ENCODE results near the gene ST7.
A peak's percentile ranks its signal among the peaks of the same experiment; 100 is the strongest.
"Not testable (repeated sequence)": the region's sequence is repeated elsewhere in the genome, so short reads cannot be mapped to it uniquely, and the experiment has no call there.

The ST7 gene, protein sequence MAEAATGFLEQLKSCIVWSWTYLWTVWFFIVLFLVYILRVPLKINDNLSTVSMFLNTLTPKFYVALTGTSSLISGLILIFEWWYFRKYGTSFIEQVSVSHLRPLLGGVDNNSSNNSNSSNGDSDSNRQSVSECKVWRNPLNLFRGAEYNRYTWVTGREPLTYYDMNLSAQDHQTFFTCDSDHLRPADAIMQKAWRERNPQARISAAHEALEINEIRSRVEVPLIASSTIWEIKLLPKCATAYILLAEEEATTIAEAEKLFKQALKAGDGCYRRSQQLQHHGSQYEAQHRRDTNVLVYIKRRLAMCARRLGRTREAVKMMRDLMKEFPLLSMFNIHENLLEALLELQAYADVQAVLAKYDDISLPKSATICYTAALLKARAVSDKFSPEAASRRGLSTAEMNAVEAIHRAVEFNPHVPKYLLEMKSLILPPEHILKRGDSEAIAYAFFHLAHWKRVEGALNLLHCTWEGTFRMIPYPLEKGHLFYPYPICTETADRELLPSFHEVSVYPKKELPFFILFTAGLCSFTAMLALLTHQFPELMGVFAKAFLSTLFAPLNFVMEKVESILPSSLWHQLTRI

GRCh38 chr7:116953372-116953905 lies at the start of gene ST7:
Gene ST7, plus strand, starts transcription at chr7:116953501. Its CDS starts 40 bp downstream, at chr7:116953541.
- peak in 13 of 14 donors; percentile 25 to 85 (median 64) for DNase-seq

DNA sequence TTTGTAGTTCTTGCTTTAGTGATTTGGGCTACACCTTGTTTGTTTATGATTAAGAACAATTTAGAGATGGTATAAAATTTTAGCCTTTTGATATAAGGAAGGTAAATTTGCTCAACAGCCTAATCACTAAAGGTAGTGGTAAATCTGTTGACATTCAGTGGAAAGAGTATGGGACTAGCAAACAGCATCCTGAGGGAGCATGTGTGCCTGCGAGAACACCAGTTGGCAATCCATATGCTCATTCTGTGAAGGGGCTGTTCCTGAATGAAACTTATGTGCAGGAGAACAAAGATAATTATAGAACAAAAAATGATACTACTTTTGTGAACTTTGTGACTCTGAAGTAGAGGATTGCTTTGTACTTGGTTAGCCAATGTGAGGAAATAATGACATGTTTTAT lies 46.9 kb upstream of the ST7 start:
- DNase-seq = peak in 1 of 14 donors; percentile 56

DNA sequence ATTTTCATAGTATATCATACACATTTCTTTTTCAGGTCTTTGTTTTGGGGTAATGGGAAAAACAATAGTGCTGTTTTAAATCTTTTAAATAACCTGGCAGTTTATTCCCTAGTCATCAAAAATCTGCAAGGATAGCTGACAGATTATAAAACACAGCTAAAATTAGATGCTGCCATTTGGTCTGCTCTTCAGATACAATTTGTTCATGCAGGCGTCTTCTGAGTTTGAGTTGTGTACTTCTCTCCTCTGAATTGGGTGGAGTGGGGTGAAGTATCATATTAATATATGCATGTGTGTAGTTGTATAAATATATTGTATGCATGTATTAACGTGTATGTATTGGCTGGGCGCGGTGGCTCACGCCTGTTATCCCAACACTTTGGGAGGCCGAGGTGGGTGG lies 42.9 kb upstream of the ST7 start:
- no peak for DNase-seq

DNA sequence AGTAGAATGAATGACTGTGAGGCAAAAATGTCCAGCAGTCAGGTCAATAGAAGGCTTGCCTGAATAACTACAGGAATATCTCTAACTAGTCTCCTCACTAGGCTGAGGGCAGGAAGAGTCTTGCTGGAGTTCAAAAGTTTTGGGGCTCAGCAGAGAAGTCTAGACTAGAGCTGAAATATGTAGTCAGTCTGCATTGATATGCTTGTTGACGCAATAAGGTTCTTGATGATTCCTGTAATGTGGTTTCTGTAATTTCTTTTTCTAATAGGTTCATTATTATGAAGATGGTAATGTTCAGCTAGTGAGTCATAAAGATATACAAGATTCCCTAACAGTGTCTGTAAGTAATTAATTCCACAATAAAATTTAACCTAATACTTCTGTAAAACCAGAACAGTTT lies 41.5 kb upstream of the ST7 start:
- no peak for DNase-seq

- DNase-seq = no peak
Measured at GRCh38 chr7:116912269-116912909, 40.9 kb upstream of the ST7 start.

GRCh38 chr7:116918704-116919103 lies 34.6 kb upstream of the ST7 start:
- DNase-seq = no peak

GRCh38 chr7:116920359-116920758 lies 32.9 kb upstream of the ST7 start:
- DNase-seq = no peak

- no peak for DNase-seq
Measured at GRCh38 chr7:116922545-116922944, 30.8 kb upstream of the ST7 start.

DNA sequence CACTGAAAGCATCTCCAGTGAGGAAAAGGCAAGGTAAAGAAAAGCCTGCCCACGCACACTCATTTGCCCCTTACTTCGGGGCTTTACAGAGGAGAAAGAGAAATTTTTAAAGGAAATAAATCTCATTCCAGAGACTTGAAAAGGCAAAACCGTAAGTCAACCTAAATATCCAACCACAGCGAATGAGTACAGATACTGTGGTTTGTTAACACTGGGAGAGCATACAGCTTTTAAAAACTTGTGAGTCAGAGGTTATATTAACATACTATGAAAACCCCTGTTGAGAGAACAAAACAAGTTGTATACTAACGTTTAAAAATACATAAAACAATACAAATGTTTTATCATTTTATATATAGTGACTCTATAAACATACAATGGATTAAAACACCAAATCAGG lies 28.6 kb upstream of the ST7 start:
- DNase-seq = no peak

DNA sequence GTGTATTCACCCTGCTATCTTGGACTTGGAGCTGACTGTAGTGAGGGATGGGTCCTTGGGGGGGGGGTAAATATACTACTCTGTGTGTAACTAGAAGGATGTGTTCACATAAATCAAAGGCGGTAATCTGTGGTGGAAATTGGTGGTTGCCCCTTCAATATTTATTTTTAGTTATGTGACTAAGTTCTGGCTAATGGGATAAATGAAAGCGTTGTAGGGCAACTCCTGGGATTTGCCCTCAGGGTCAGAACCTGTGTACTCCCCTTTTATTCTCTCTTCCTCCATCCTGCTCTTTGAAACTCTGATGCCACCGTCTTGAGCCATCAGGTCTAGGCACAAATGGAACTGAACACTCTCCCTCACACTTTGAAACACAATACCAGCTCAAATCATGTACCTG lies 24.3 kb upstream of the ST7 start:
- no peak for DNase-seq

DNA sequence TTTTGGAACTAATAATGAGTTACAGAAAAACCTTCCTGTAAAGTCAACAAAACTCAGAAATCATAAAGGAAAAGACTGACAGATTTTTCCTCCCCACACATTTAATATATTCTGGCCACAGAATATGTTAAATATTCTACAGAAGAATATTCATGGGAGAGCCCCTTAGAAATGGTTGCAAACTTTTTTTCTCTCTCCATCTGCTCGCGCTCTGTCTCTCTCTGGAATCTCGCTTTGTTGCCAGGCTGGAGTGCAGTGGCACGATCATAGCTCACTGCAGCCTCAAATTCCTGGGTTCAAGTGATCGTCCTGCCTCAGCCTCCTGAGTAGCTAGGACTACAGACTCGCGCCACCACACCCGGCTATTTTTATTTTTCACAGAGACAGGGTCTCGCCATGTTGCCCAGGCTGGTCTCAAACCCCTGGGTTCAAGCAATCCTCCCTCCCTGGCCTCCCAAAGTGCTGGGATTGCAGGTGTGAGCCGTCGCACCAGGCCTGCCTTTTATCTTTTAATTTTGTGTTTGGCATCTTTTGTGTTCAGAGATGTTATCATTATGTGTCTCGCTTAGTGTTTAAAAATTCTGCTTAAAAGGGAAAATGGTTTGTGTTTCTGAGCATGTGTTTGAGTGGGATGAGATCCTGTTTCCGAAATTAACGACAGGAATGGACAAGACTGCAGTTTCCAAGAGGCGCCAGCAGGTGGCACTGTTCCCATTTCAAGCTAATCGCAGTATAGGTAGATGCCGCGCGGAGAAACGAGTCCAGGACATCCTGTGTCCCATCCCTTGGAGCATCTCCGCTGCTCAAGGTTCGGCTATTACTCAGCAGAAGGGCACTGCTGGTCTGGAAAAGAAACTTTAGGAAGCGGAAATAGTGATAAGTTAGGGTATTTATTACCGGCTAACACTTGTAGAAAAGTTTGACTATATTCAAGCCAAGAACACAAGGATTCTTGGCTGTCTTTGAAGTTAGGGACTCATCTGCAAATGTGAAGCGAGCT lies 23.1 kb upstream of the ST7 start:
- DNase-seq = peak in 13 of 14 donors; percentile 2 to 68 (median 50)

DNA sequence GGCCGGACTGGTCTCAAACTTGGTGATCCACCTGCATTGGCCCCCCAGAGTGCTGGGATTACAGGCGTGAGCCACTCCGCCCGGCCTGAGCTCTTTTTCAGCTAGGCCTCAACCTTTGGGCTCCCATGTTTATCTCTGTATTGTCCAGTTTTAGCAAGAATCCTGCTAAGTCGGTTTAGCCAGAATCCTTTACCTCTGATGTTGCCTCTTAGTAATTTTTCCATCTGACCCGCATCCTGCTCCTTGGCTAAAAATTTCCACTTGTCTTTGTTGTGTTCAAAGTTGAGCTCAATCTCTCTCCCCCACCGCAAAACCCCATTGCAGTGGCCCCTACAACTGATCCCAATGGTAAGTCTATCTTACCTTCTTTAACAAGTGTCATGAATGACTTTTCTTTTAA lies 20.7 kb upstream of the ST7 start:
- no peak for DNase-seq

DNA sequence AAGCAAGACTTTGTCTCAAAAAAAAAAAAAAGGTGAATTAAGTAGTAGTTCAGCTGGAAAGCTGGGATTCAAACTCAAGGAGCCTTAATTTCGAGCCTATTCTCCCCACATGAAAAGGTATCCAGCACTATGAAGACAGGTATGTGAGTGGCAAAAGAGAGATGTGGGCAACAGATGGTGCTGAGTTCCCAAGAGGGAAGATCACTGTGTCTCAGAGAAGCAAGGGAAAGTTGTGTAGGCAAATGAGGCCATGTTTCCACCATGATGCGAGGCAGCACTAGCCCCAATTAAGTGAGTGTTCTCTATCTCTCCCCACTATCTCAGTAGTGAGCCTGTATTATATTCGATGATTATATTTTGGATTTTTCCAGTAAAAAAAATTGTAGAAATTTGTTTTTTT lies 19.8 kb upstream of the ST7 start:
- DNase-seq = no peak

- no peak for DNase-seq
Measured at GRCh38 chr7:116934580-116934979, 18.7 kb upstream of the ST7 start.

DNA sequence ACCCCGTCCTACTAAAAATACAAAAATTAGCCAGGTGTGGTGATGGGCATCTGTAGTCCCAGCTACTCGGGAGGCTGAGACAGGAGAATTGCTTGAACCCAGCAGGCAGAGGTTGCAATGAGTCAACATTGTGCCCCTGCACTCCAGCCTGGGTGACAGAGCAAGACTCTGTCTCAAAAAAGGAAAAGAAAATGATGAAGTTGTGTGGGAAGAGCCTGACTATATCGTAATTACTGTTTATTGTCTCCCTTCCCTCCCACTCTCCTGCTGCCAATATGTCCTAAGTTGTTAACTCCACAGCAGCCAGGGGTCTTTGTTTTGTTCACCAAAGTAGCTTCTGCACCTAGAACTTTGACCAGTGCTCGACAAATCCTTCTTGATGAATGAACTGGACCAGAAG lies 16.5 kb upstream of the ST7 start:
- DNase-seq = not testable (repeated sequence)

DNA sequence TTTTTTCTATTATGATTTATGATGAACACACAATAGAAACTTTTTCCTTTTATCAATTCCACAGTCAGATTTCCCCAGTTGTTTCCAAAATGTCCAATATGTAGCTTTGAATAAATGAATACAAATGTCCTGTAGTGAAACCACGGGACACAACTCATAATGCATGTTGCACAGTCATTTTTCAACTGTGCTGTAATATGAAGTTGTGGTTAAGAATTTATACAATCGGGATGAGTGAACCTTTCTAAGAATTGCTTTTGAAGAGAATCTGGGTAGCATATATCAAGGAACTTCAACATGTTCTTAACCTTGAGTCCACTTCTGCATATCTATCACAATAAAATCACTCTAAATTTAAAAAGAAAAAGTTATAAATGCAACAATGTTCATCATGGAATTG lies 14.6 kb upstream of the ST7 start:
- no peak for DNase-seq

- DNase-seq = no peak
Measured at GRCh38 chr7:116940689-116941370, 12.5 kb upstream of the ST7 start.

GRCh38 chr7:116942504-116942903 lies 10.8 kb upstream of the ST7 start:
- no peak for DNase-seq

- DNase-seq = no peak
Measured at GRCh38 chr7:116948934-116949333, 4.4 kb upstream of the ST7 start.

- no peak for DNase-seq
Measured at GRCh38 chr7:116949941-116950801, 3.1 kb upstream of the ST7 start.
